Ishikawa (cell line): ENCODE data around the gene ASB1.

ENCODE experiments used
- CEBPB ChIP-seq: IDR thresholded peaks from 2 replicates; pipeline ENCODE4 v1.6.1; 2012
- CREB1 ChIP-seq: IDR thresholded peaks from 2 replicates; pipeline ENCODE4 v1.6.1; 2012; ENCODE audit warnings: low read depth
- EGR1 ChIP-seq: IDR thresholded peaks from 2 replicates; pipeline ENCODE4 v1.6.1; 2012
- EP300 ChIP-seq: IDR thresholded peaks from 2 replicates; pipeline ENCODE4 v1.6.1; 2012; ENCODE audit warnings: borderline replicate concordance
- FOXM1 ChIP-seq: IDR thresholded peaks from 2 replicates; pipeline ENCODE4 v1.6.1; 2012; ENCODE audit warnings: low read depth, borderline replicate concordance
- NFIC ChIP-seq: IDR thresholded peaks from 2 replicates; pipeline ENCODE4 v1.6.1; 2012
- RAD21 ChIP-seq: IDR thresholded peaks from 2 replicates; pipeline ENCODE4 v1.6.1; 2012; ENCODE audit warnings: low read depth
- TAF1 ChIP-seq: IDR thresholded peaks from 2 replicates; pipeline ENCODE4 v1.6.1; 2012; ENCODE audit warnings: low read depth, mild to moderate bottlenecking
- TCF12 ChIP-seq: IDR thresholded peaks from 2 replicates; pipeline ENCODE4 v1.6.1; 2012; ENCODE audit warnings: low read depth
- TEAD4 ChIP-seq: IDR thresholded peaks from 2 replicates; pipeline ENCODE4 v1.6.1; 2012
- YY1 ChIP-seq: IDR thresholded peaks from 2 replicates; pipeline ENCODE4 v1.6.1; 2012; ENCODE audit warnings: low read depth
- ZBTB7A ChIP-seq: IDR thresholded peaks from 2 replicates; pipeline ENCODE4 v1.6.1; 2012; ENCODE audit warnings: low read depth
- TF ChIP-seq, protein P1 (sequence below): IDR thresholded peaks from 2 replicates; pipeline ENCODE4 v1.6.1; 2012
- TF ChIP-seq, protein P2 (sequence below): IDR thresholded peaks from 2 replicates; pipeline ENCODE4 v1.6.1; 2012
- TF ChIP-seq, protein P3 (sequence below): IDR thresholded peaks from 2 replicates; pipeline ENCODE4 v1.6.1; 2012; ENCODE audit warnings: low read depth, mild to moderate bottlenecking

Gene ASB1

GRCh38 chr2:238408615-238409340 is 17.9 kb upstream of the ASB1 start:
- no peak for TF ChIP-seq NFIC
- TF ChIP-seq RAD21: no peak
- TF ChIP-seq CEBPB: no peak
- TF ChIP-seq, protein P1, sequence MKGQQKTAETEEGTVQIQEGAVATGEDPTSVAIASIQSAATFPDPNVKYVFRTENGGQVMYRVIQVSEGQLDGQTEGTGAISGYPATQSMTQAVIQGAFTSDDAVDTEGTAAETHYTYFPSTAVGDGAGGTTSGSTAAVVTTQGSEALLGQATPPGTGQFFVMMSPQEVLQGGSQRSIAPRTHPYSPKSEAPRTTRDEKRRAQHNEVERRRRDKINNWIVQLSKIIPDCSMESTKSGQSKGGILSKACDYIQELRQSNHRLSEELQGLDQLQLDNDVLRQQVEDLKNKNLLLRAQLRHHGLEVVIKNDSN: no peak
- TF ChIP-seq, protein P2, sequence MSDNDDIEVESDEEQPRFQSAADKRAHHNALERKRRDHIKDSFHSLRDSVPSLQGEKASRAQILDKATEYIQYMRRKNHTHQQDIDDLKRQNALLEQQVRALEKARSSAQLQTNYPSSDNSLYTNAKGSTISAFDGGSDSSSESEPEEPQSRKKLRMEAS: no peak
- no peak for TF ChIP-seq ZBTB7A
- no peak for TF ChIP-seq FOXM1
- no peak for TF ChIP-seq TCF12
- no peak for TF ChIP-seq TAF1
- no peak for TF ChIP-seq CREB1
- TF ChIP-seq, protein P3, sequence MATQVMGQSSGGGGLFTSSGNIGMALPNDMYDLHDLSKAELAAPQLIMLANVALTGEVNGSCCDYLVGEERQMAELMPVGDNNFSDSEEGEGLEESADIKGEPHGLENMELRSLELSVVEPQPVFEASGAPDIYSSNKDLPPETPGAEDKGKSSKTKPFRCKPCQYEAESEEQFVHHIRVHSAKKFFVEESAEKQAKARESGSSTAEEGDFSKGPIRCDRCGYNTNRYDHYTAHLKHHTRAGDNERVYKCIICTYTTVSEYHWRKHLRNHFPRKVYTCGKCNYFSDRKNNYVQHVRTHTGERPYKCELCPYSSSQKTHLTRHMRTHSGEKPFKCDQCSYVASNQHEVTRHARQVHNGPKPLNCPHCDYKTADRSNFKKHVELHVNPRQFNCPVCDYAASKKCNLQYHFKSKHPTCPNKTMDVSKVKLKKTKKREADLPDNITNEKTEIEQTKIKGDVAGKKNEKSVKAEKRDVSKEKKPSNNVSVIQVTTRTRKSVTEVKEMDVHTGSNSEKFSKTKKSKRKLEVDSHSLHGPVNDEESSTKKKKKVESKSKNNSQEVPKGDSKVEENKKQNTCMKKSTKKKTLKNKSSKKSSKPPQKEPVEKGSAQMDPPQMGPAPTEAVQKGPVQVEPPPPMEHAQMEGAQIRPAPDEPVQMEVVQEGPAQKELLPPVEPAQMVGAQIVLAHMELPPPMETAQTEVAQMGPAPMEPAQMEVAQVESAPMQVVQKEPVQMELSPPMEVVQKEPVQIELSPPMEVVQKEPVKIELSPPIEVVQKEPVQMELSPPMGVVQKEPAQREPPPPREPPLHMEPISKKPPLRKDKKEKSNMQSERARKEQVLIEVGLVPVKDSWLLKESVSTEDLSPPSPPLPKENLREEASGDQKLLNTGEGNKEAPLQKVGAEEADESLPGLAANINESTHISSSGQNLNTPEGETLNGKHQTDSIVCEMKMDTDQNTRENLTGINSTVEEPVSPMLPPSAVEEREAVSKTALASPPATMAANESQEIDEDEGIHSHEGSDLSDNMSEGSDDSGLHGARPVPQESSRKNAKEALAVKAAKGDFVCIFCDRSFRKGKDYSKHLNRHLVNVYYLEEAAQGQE: no peak
- TF ChIP-seq TEAD4: no peak
- no peak for TF ChIP-seq EP300
- no peak for TF ChIP-seq EGR1
- TF ChIP-seq YY1: no peak

DNA sequence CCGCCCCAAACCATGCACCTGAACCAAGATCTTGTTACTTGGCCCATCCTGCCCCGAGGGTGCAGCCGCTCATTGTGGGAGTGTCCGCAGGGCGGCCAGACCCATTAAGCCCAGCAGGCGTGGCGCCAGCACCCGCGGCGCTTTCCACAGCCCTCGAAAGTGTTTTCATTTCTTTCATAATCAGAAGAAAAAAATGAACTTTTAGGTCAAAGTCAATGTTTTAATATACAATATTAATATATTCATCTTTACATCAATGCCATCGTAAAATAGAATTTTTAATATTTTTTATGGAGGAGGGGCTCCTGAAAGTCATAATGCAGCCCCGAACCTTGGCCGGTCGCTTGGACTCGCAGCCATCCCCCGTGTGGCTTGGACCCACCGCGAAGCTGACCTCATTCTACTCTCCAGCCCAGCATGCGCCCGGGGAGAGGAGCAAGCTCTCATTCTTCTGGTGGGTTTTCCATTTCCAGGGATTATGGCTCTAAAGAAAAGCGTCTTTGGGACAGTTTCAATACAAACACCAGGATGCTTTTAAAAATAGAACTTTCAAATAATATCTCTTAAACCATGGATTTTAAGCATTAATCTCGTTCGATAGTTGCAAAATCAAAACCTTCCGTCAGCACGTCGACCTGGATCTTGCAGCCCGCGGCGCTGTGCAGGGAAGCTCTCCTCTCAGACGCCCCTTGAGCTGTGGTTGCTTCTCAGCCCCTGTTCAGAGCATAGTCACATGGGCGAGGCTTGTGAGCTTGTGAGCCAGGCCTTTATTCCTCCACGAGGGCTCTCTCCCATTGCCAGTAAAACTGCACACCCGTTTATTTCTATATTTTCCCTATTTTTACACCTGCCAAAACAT is 17.2 kb upstream of the ASB1 start:
- TF ChIP-seq ZBTB7A (no peak), CREB1 (no peak), EP300 (no peak), YY1 (no peak), TAF1 (no peak), NFIC (no peak), TEAD4 (no peak), FOXM1 (no peak)

- TF ChIP-seq, protein P2: no peak
- TF ChIP-seq EP300 (no peak), TCF12 (no peak), NFIC (no peak), FOXM1 (no peak), EGR1 (no peak), TEAD4 (no peak), RAD21 (no peak), CREB1 (no peak), CEBPB (no peak), TAF1 (no peak), ZBTB7A (no peak), YY1 (no peak)
- TF ChIP-seq, protein P1: no peak
- TF ChIP-seq, protein P3: no peak
Observed at GRCh38 chr2:238412067-238412767, 14.5 kb upstream of the ASB1 start.

- TF ChIP-seq EGR1 (no peak), ZBTB7A (no peak), FOXM1 (no peak), CREB1 (no peak), NFIC (no peak), RAD21 (no peak), CEBPB (no peak), YY1 (no peak), EP300 (no peak), TCF12 (no peak), TAF1 (no peak)
- TF ChIP-seq, protein P1: no peak
- TF ChIP-seq, protein P3: no peak
- TF ChIP-seq, protein P2: no peak
Observed at GRCh38 chr2:238413368-238413767, 13.4 kb upstream of the ASB1 start.
